Spleen (tissue), 11 donors: ENCODE data around the gene MAZ. TPM values are rescaled to one million over a fixed set of nuclear protein-coding genes. Genes with fewer than 3 reads are reported as not detected.
"Not testable (repeated sequence)": the region's sequence is repeated elsewhere in the genome, so short reads cannot be mapped to it uniquely, and the experiment has no call there.

ENCODE experiments used
- DNase-seq: peaks from one replicate; pipeline ENCODE4 v3.0.0-alpha.2; 2020
- H3K27ac ChIP-seq, 8 donors: fragments of 200-600 bp; sonication (generic) in 7 of 8; 1 replicate in 4 of 8; 2 replicates in 4 of 8; pipeline versions ENCODE4 v1.5.0 to v1.8.0; 2016 to 2021; ENCODE audit warnings: inconsistent platforms in 4 of 8, mild to moderate bottlenecking in 4 of 8, moderate library complexity in 1 of 8
- H3K27me3 ChIP-seq, 7 donors: fragments of 200-600 bp; sonication (generic) in 6 of 7; replicated peaks in 1 of 7; 1 replicate in 4 of 7; 2 replicates in 3 of 7; pipeline versions ENCODE4 v1.5.0 to v1.8.0; 2016 to 2021; ENCODE audit warnings: inconsistent platforms in 3 of 7, mild to moderate bottlenecking in 1 of 7
- H3K36me3 ChIP-seq, 6 donors: fragments of 200-600 bp; sonication (generic) in 5 of 6; 1 replicate in 4 of 6; 2 replicates in 2 of 6; pipeline versions ENCODE4 v1.5.0 to v1.8.0; 2016 to 2021; ENCODE audit warnings: inconsistent platforms in 2 of 6
- H3K4me1 ChIP-seq, 6 donors: fragments of 200-600 bp; sonication (generic) in 5 of 6; 1 replicate in 3 of 6; 2 replicates in 3 of 6; pipeline versions ENCODE4 v1.5.0 to v1.8.0; 2016 to 2021; ENCODE audit warnings: inconsistent platforms in 3 of 6
- H3K4me3 ChIP-seq, 8 donors: fragments of 200-600 bp; sonication (generic) in 7 of 8; 1 replicate in 4 of 8; 2 replicates in 4 of 8; pipeline versions ENCODE4 v1.5.0 to v1.8.0; 2016 to 2021; ENCODE audit warnings: inconsistent platforms in 4 of 8, mild to moderate bottlenecking in 4 of 8, moderate library complexity in 2 of 8
- H3K9me3 ChIP-seq, 8 donors: fragments of 200-600 bp; sonication (generic) in 7 of 8; 1 replicate in 4 of 8; 2 replicates in 4 of 8; pipeline versions ENCODE4 v1.5.0 to v1.8.0; 2016 to 2021; ENCODE audit warnings: inconsistent platforms in 4 of 8
- POLR2A ChIP-seq, 3 donors: fragments of 450-650 bp; IDR thresholded peaks; one replicate each; pipeline ENCODE4 v1.5.1; 2017; ENCODE audit warnings: antibody characterized with exemption in 3 of 3, mild to moderate bottlenecking in 1 of 3
- POLR2AphosphoS5 ChIP-seq, 3 donors: sonication (generic); formaldehyde crosslinking; IDR thresholded peaks; one replicate each; pipeline ENCODE4 v1.5.1; 2017; ENCODE audit warnings: antibody characterized with exemption in 3 of 3
- WGBS, 5 donors: extraction: QIAGEN DNeasy Blood & Tissue Kit in 3 of 5; methylation state at CpG; one replicate each; pipeline versions ENCODE4 v1.1.5 to v1.1.7; 2013 to 2018; 5-methylcytosine and 5-hydroxymethylcytosine counted together
- intact Hi-C: fragments of 100-400 bp; cut with DNase I; formaldehyde crosslinking; loops from one replicate; pipeline ENCODE4 v1.15.0; 2023; ENCODE audit warnings: low total_unique reads
- polyA plus RNA-seq, 3 donors: library from polyadenylated mRNA; stranded (reverse); fragments of 200-250 nt; gene quantifications; one replicate each; pipeline ENCODE4 v1.2.1, GENCODE V29; 2013
- total RNA-seq, 7 donors: library from RNA; depleted of rRNA in 3 of 7; stranded (reverse); fragments of >200 nt in 3 of 7; fragmentation: NEBNext Ultra II Directional in 4 of 7; extraction: Animal tissue kit (Norgen Biotek cat#: 25700) in 4 of 7; gene quantifications; one replicate each; pipeline versions ENCODE4 v1.1.0 to v1.2.1, GENCODE V29; 2016 to 2021
- TF ChIP-seq, protein P1 (sequence below), 11 experiments: fragments of 200-600 bp in 7 of 11; fragments of 450-650 bp in 4 of 11; sonication (generic) in 4 of 11; IDR thresholded peaks in 8 of 11; conservative IDR thresholded peaks in 3 of 11; 1 replicate in 7 of 11; 2 replicates in 4 of 11; pipeline versions ENCODE4 v1.4.0 to v1.8.0; 2016 to 2021; ENCODE audit warnings: antibody characterized with exemption in 11 of 11, inconsistent platforms in 4 of 11, mild to moderate bottlenecking in 1 of 11
- donor health status: healthy with polysubstance abuse.
- donor health status: DM: no; HTN: no; CAD: no; lungs with moderate emphysema.
- donor health status: DM: no; HTN: no; CAD: no.
- donor health status: Bipolar disorder and iron deficiency.
- donor health status: healthy.
- donor health status: DM: no; HTN: no; CAD: no.
- donor health status: DM: yes; HTN: yes; CAD: no.

MAZ gene
- total and polyA plus RNA-seq, 10 donors, result 82.7 to 157 (median 113) TPM

DNA sequence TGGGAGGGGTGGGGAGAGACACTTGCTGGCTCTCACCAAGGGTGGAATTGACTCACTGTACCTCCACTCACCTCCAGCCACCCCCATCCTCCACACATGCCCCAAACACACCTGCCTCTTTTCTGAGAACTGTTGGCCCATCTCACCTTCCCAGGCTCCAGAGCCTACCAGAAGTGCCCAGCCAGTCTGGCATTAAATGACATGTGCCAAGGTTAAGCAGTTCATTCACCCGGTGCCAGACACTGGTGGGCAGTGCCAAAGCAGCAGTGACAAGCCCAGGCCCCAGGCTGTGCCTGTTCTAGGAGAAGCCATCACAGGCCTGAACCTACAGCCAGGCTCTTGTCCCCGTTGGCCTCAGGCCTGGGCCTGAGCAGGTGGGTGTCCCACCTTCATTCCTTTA is 25.2 kb downstream of the MAZ start:
- DNase-seq, result no peak
- no peak overlapping the region for H3K4me3 ChIP-seq
- no peaks in the 10 kb centered on the region for H3K27me3 ChIP-seq
- no peak overlapping the region for H3K27ac ChIP-seq
- intact Hi-C loops, result no loop called here
- H3K9me3 ChIP-seq, result no peaks in the 10 kb centered on the region
- 73 to 94% (median 80%) methylated on average over 2 of the region's 2 CpGs for WGBS, 5 donors
- peaks cover 7 to 47% (median 17%) of the 10 kb centered on the region in 6 donors for H3K4me1 ChIP-seq
- H3K36me3 ChIP-seq, result peaks cover 0 to 84% (median 59%) of the 10 kb centered on the region in 6 donors
- TF ChIP-seq, protein P1, sequence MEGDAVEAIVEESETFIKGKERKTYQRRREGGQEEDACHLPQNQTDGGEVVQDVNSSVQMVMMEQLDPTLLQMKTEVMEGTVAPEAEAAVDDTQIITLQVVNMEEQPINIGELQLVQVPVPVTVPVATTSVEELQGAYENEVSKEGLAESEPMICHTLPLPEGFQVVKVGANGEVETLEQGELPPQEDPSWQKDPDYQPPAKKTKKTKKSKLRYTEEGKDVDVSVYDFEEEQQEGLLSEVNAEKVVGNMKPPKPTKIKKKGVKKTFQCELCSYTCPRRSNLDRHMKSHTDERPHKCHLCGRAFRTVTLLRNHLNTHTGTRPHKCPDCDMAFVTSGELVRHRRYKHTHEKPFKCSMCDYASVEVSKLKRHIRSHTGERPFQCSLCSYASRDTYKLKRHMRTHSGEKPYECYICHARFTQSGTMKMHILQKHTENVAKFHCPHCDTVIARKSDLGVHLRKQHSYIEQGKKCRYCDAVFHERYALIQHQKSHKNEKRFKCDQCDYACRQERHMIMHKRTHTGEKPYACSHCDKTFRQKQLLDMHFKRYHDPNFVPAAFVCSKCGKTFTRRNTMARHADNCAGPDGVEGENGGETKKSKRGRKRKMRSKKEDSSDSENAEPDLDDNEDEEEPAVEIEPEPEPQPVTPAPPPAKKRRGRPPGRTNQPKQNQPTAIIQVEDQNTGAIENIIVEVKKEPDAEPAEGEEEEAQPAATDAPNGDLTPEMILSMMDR (IDR thresholded peaks at IDR 0.05 in 8 of 11, conservative IDR thresholded peaks at IDR 0.05 in 3 of 11), result no peak
- no peak for TF ChIP-seq POLR2A (IDR thresholded peaks at IDR 0.05)
- TF ChIP-seq POLR2AphosphoS5 (IDR thresholded peaks at IDR 0.05), result no peak

DNA sequence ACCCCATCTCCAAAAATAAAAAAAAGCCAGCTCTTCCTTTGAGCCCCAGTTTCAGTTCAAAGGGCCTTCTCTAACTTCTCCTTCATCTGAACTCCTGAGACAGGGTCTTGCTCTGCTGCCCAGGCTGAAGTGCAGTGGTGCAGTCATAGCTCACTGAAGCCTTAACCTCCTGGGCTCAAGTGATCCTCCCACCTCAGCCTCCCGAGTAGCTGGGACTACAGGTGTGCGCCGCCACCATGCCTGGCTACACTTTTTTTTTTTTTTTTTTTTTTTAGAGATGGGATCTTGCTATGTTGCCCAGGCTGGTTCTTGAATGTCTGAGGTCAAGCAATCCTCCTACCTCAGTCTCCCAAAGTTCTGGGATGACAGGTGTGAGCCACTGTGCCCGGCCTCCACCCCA is 26.9 kb downstream of the MAZ start:
- intact Hi-C loops, H3K27ac ChIP-seq, H3K27me3 ChIP-seq, H3K4me3 ChIP-seq, DNase-seq, H3K9me3 ChIP-seq: not testable (repeated sequence)
- Histone ChIP-seq H3K4me1 (peaks cover 0 to 30% (median 4%) of the 10 kb centered on the region in 6 donors), H3K36me3 (peaks cover 0 to 93% (median 75%) of the 10 kb centered on the region in 6 donors)
- WGBS, 5 donors, result 94 to 97% (median 96%) methylated on average over 4 of the region's 4 CpGs

DNA sequence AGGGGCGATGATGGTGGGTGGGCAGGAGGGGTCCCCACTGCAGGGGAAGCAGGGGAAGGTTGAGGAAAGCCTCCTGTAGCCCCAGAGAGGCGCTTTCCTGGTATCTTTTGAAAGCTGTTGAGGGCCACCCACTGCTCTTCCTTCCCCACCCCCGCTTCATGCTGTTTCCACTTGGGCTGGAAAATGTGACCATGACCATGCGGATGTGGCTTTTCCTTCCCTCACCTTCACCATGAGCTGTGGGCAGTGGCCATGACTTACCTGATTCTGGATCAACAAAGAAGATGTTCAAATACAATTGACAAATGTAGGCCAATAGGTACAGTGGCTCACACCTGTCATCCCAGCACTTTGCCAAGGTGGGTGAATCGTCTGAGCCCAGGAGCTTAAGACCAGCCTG is 27.8 kb downstream of the MAZ start:
- Histone ChIP-seq H3K9me3 (no peaks in the 10 kb centered on the region), H3K36me3 (peaks cover 0 to 98% (median 83%) of the 10 kb centered on the region in 6 donors), H3K4me1 (peaks cover 0 to 21% (median 0%) of the 10 kb centered on the region in 6 donors), H3K4me3 (no peak overlapping the region), H3K27ac (no peak overlapping the region), H3K27me3 (no peaks in the 10 kb centered on the region)
- TF ChIP-seq, protein P1 (IDR thresholded peaks at IDR 0.05 in 8 of 11, conservative IDR thresholded peaks at IDR 0.05 in 3 of 11), result no peak
- no peak for TF ChIP-seq POLR2AphosphoS5 (IDR thresholded peaks at IDR 0.05)
- no peak for TF ChIP-seq POLR2A (IDR thresholded peaks at IDR 0.05)
- 79 to 96% (median 95%) methylated on average over 5 of the region's 5 CpGs for WGBS, 5 donors
- no peak for DNase-seq
- intact Hi-C loops, result no loop called here

DNA sequence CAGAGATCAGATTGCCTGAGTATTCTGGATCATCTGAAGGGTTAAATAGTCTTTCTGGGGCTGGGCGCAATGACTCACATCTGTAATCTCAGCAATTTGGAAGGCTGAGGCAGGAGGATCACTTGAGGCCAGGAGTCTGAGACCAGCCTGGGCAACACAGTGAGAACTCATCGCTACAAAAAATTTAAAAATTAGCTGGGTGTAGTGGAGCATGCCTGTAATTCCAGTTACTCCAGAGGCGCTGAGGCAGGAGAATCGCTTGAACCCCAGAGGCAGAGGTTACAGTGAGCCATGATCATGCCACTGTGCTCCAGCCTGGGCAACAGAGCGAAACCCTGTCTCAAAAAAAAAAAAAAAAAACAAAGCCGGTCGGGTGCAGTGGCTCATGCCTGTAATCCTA is 29.6 kb downstream of the MAZ start:
- WGBS, 5 donors, result 88 to 97% (median 95%) methylated on average over 7 of the region's 7 CpGs
- Histone ChIP-seq H3K4me3 (no peak overlapping the region), H3K27me3 (no peaks in the 10 kb centered on the region), H3K36me3 (peaks cover 0 to 100% (median 95%) of the 10 kb centered on the region in 6 donors), H3K9me3 (no peaks in the 10 kb centered on the region), H3K27ac (no peak overlapping the region), H3K4me1 (peaks cover 0 to 16% (median 7%) of the 10 kb centered on the region in 6 donors)
- intact Hi-C loops, result no loop called here
- DNase-seq, result no peak
- TF ChIP-seq POLR2AphosphoS5 (IDR thresholded peaks at IDR 0.05) (no peak), POLR2A (IDR thresholded peaks at IDR 0.05) (no peak)
- TF ChIP-seq, protein P1 (IDR thresholded peaks at IDR 0.05 in 8 of 11, conservative IDR thresholded peaks at IDR 0.05 in 3 of 11), result no peak

DNA sequence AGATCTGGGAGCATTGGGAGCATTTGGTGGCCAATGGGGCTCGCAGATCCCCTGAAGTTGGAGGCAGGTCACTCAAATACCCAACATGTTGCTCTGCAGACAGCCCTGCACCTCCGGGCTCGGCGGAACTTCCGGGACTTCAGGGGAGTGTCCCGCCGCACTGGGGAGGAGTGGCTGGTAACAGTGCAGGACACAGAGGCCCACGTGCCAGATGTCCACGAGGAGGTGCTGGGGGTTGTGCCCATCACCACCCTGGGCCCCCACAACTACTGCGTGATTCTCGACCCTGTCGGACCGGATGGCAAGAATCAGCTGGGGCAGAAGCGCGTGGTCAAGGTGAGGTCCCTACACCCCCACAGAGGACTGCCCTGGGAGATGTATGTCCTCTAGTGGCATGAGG is 30.3 kb downstream of the MAZ start:
- DNase-seq, result no peak
- 88 to 95% (median 91%) methylated on average over 7 to 15 of the region's 15 CpGs for WGBS, 5 donors
- H3K36me3 ChIP-seq, result peaks cover 0 to 100% (median 95%) of the 10 kb centered on the region in 6 donors
- H3K9me3 ChIP-seq, result no peaks in the 10 kb centered on the region
- peaks cover 0 to 17% (median 6%) of the 10 kb centered on the region in 6 donors for H3K4me1 ChIP-seq
- H3K27me3 ChIP-seq, result no peaks in the 10 kb centered on the region
- intact Hi-C loops, result no loop called here
- no peak overlapping the region for H3K4me3 ChIP-seq
- H3K27ac ChIP-seq, result no peak overlapping the region
- TF ChIP-seq, protein P1 (IDR thresholded peaks at IDR 0.05 in 8 of 11, conservative IDR thresholded peaks at IDR 0.05 in 3 of 11), result no peak
- peak in 2 of 3 donors; percentile 21 to 66 for TF ChIP-seq POLR2AphosphoS5 (IDR thresholded peaks at IDR 0.05)
